ENCODE results near the gene TNPO3. TPM values are rescaled to one million over a fixed set of nuclear protein-coding genes. Genes with fewer than 3 reads are reported as not detected.

TNPO3 gene
- 10 to 100 TPM; 35.8 to 49.0 (median 43.9) TPM for polyA plus RNA-seq (ENCODE audit: insufficient read length in 4 of 4)

- peak; percentile 84 to 96 (median 86) for DNase-seq (ENCODE audit: low read depth in 4 of 4, low spot score in 2 of 4)
These were observed at the start of gene TNPO3 for GRCh38 chr7:129054438-129055293. Gene TNPO3 (minus strand): TSS chr7:129055111. CDS start chr7:129054770, 341 bp downstream.

- DNase-seq (ENCODE audit: low read depth in 4 of 4, low spot score in 2 of 4), result no peak
These were observed 48.8 kb upstream of the TNPO3 start for GRCh38 chr7:129103561-129104324.

GRCh38 chr7:129101746-129102145 is 46.8 kb upstream of the TNPO3 start:
- no peak for DNase-seq (ENCODE audit: low read depth in 4 of 4, low spot score in 2 of 4)

- no peak for DNase-seq (ENCODE audit: low read depth in 4 of 4, low spot score in 2 of 4)
These were observed 45.9 kb upstream of the TNPO3 start for GRCh38 chr7:129100827-129101166.

GRCh38 chr7:129098409-129099084 is 43.6 kb upstream of the TNPO3 start:
- DNase-seq (ENCODE audit: low read depth in 4 of 4, low spot score in 2 of 4), result no peak

GRCh38 chr7:129095258-129095657 is 40.3 kb upstream of the TNPO3 start:
- DNase-seq (ENCODE audit: low read depth in 4 of 4, low spot score in 2 of 4), result no peak

- DNase-seq (ENCODE audit: low read depth in 4 of 4, low spot score in 2 of 4), result no peak
These were observed 39.6 kb upstream of the TNPO3 start for GRCh38 chr7:129094501-129094900.

GRCh38 chr7:129093867-129094456 is 39.1 kb upstream of the TNPO3 start:
- DNase-seq (ENCODE audit: low read depth in 4 of 4, low spot score in 2 of 4), result no peak

GRCh38 chr7:129091484-129092002 is 36.6 kb upstream of the TNPO3 start:
- DNase-seq (ENCODE audit: low read depth in 4 of 4, low spot score in 2 of 4), result peak; percentile 47 to 80 (median 58)

- DNase-seq (ENCODE audit: low read depth in 4 of 4, low spot score in 2 of 4), result no peak
These were observed 35.5 kb upstream of the TNPO3 start for GRCh38 chr7:129090300-129090907.

GRCh38 chr7:129089521-129090212 is 34.8 kb upstream of the TNPO3 start:
- no peak for DNase-seq (ENCODE audit: low read depth in 4 of 4, low spot score in 2 of 4)

GRCh38 chr7:129084801-129085551 is 30.1 kb upstream of the TNPO3 start:
- DNase-seq (ENCODE audit: low read depth in 4 of 4, low spot score in 2 of 4), result no peak

GRCh38 chr7:129083525-129083924 is 28.6 kb upstream of the TNPO3 start:
- DNase-seq (ENCODE audit: low read depth in 4 of 4, low spot score in 2 of 4), result no peak

GRCh38 chr7:129078455-129078854 is 23.5 kb upstream of the TNPO3 start:
- DNase-seq (ENCODE audit: low read depth in 4 of 4, low spot score in 2 of 4), result no peak

GRCh38 chr7:129076886-129077285 is 22.0 kb upstream of the TNPO3 start:
- DNase-seq (ENCODE audit: low read depth in 4 of 4, low spot score in 2 of 4), result no peak

GRCh38 chr7:129074994-129075393 is 20.1 kb upstream of the TNPO3 start:
- DNase-seq (ENCODE audit: low read depth in 4 of 4, low spot score in 2 of 4), result no peak

- no peak for DNase-seq (ENCODE audit: low read depth in 4 of 4, low spot score in 2 of 4)
These were observed 19.5 kb upstream of the TNPO3 start for GRCh38 chr7:129074361-129074871.

- DNase-seq (ENCODE audit: low read depth in 4 of 4, low spot score in 2 of 4), result no peak
These were observed 18.8 kb upstream of the TNPO3 start for GRCh38 chr7:129073738-129074137.

- DNase-seq (ENCODE audit: low read depth in 4 of 4, low spot score in 2 of 4), result no peak
These were observed 18.3 kb upstream of the TNPO3 start for GRCh38 chr7:129073204-129073603.

Data from left renal cortex interstitium (tissue), 4 donors.